Measurements from ENCODE around the gene FAM72D.
"Not testable (repeated sequence)": the region's sequence is repeated elsewhere in the genome, so short reads cannot be mapped to it uniquely, and the experiment has no call there.

FAM72D gene

DNA sequence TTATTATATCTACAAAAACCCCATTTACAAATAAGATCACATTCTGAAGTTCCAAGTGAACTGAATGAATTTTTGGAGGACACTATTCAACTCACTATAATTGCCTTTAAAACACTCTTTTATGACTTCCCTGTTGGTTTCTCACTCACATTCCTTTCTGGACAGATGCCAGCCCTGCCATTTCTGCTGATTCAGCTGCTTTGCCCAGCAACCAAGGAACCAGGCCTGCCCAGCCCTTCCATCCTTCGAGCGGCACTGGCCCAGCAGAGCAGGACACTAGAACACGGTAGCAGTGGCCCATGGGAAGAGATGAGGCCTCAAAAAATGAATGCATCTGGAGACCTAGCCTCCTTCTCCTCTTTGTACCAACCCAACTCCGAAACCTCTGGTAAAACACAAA, 50.5 kb downstream of the FAM72D start:
- not testable (repeated sequence) for DNase-seq (ENCODE audit: low read depth in 2 of 2)

DNA sequence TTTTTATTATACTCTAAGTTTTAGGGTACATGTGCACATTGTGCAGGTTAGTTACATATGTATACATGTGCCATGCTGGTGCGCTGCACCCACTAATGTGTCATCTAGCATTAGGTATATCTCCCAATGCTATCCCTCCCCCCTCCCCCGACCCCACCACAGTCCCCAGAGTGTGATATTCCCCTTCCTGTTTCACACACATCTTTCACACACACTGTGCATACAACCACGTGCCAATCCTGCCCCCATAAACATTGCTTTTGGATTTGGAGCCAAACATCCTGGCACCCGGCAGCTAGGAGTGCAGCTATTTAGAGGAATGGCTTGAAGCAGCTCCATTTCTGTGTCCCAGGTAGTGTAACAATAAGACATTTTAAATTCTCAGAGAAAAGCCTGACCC, 51.4 kb downstream of the FAM72D start:
- DNase-seq (ENCODE audit: low read depth in 2 of 2): not testable (repeated sequence)

GRCh38 chr1:145155421-145155820, 59.6 kb downstream of the FAM72D start:
- DNase-seq (ENCODE audit: low read depth in 2 of 2): not testable (repeated sequence)

DNA sequence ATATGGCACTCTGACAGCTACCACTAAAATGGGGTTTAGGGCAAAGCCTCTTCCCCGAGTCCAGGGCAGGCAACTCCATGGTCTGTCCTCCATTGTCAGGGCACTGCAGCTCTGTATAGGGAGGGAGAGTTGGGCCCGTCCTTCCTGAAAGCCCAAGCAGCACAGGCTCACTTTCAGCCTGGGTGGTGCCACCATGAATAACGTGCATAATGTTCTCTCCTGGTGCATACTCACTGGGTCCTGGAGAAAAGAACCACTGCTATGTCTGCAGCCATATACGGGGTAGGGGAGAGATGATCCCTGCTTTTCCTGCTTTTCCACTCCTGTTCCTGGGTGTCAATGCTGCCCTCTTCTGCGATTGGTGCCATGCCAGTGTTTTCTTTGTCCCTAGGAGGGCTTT, 60.1 kb downstream of the FAM72D start:
- DNase-seq (ENCODE audit: low read depth in 2 of 2): not testable (repeated sequence)

DNA sequence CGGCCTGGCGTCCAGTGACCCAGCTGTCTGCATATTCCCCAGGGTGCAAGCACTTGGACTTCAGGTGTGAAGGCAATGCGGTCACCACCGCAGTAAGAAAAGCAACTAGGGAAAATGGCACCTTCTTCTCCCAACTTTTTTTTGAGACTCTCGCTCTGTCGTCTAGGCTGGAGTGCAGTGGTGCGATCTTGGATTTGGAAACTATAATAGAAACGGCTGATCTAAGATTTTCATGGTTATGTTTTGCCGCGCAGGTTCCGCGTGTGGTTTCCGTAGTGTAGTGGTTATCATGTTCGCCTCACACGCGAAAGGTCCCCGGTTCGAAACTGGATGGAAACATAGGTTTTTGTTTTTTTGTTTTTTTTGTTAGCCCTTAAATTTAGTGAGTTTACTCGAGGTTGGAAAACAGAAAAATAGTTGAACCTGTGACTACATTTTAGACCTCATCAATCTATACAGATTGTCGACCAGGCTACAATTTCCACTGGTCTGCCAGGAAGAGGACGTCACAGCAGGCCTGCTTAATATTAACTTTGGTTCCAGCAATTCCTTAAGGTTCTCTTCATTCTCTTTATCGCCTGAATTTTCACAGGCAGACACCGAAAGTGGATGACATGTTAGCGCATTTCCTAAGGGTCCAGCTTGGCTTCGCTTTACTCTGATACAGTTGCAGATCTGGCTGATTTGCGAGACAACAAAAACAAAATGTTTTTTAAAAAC, 61.3 kb downstream of the FAM72D start:
- peak; percentile 20 to 21 for DNase-seq (ENCODE audit: low read depth in 2 of 2)

DNA sequence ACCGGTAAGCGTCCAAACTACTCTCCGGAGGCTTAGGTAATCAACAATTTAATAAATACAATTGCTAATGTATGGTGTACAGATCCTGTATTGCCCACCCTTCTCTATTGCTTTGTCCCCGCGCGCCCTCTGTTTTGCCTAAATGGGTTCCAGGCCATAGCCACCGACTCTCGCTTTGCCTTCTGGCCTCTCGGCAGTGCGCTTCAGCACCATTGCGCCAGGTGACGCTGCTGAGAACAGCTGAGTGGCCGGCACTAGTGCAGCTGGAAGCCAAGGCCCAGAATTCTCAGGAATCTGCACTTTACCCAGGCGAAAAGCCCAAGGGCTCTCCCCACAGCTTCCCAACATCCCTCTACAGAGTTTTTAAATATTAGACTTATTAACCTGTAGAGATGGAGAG, 61.9 kb downstream of the FAM72D start:
- DNase-seq (ENCODE audit: low read depth in 2 of 2): not testable (repeated sequence)

- not testable (repeated sequence) for DNase-seq (ENCODE audit: low read depth in 2 of 2)
Observed at GRCh38 chr1:145161046-145161752, 65.4 kb downstream of the FAM72D start.

Measured in fibroblast of skin of left biceps (primary cell).